HEK293 (cell line): ENCODE data around the gene PRR19.

Experiments
- CTCF ChIA-PET: fragments of 350-600 bp; formaldehyde crosslinking; extraction: SDS; loops from one replicate; lab custom pipeline; 2021; ENCODE audit warnings: antibody characterized with exemption; lab: Yijun Ruan, JAX
- POLR2A ChIA-PET: fragments of 300-600 bp; formaldehyde crosslinking; extraction: SDS; loops from one replicate; lab custom pipeline; 2020; ENCODE audit warnings: antibody characterized with exemption, inconsistent platforms; lab: Yijun Ruan, JAX
- H3K27ac ChIP-seq: fragments of 200-500 bp; sonication (Bioruptor generic); 2 replicates; pipeline ENCODE4 v1.5.1; 2014; ENCODE audit warnings: low read depth, low read length, control low read depth, inconsistent platforms; ENCODE audit errors: extremely low read depth
- H3K36me3 ChIP-seq, 2 experiments: fragments of 200-500 bp in 1 of 2; sonication (Bioruptor generic) in 1 of 2; 1 replicate in 1 of 2; 2 replicates in 1 of 2; pipeline ENCODE4 v1.5.1; 2014 to 2017; ENCODE audit warnings: inconsistent platforms in 2 of 2, low read length in 2 of 2; ENCODE audit not compliant: control insufficient read depth in 2 of 2, insufficient read depth in 1 of 2
- H3K4me1 ChIP-seq: fragments of 200-500 bp; sonication (Bioruptor generic); 2 replicates; pipeline ENCODE4 v1.5.1; 2014; ENCODE audit warnings: mild to moderate bottlenecking, low read length, inconsistent platforms; ENCODE audit not compliant: control insufficient read depth, insufficient read depth
- H3K4me3 ChIP-seq: 2 replicates; pipeline ENCODE4 v1.5.1; 2011; ENCODE audit warnings: low read depth, mild to moderate bottlenecking, control low read depth, low read length, moderate library complexity
- H3K9me3 ChIP-seq: fragments of 200-500 bp; sonication (Bioruptor generic); 2 replicates; pipeline ENCODE4 v1.5.1; 2014; ENCODE audit warnings: low read depth, low read length, inconsistent platforms; ENCODE audit not compliant: control insufficient read depth, insufficient read depth
- AEBP2 ChIP-seq: fragments of 450-650 bp; formaldehyde crosslinking; IDR thresholded peaks from 2 replicates; pipeline ENCODE4 v1.5.1; 2016; ENCODE audit warnings: missing biosample characterization, missing genetic modification characterization, borderline replicate concordance
- IKZF3 ChIP-seq: fragments of 450-650 bp; IDR thresholded peaks from 2 replicates; pipeline ENCODE4 v1.5.0; 2018; ENCODE audit warnings: missing biosample characterization, mild to moderate bottlenecking, missing genetic modification characterization, moderate library complexity
- KLF1 ChIP-seq: fragments of 450-650 bp; formaldehyde crosslinking; IDR thresholded peaks from 2 replicates; pipeline ENCODE4 v1.5.1; 2016; ENCODE audit warnings: missing biosample characterization, missing genetic modification characterization
- KLF16 ChIP-seq: fragments of 450-650 bp; formaldehyde crosslinking; IDR thresholded peaks from 2 replicates; pipeline ENCODE4 v1.5.1; 2017; ENCODE audit warnings: missing biosample characterization, missing genetic modification characterization
- MEIS1 ChIP-seq: sonication (generic); formaldehyde crosslinking; IDR thresholded peaks from 2 replicates; pipeline ENCODE4 v1.8.1; 2022; ENCODE audit warnings: missing genetic modification reagents, mild to moderate bottlenecking, borderline replicate concordance
- PRDM10 ChIP-seq: fragments of 450-650 bp; formaldehyde crosslinking; IDR thresholded peaks from 2 replicates; pipeline ENCODE4 v1.5.1; 2016; ENCODE audit warnings: missing biosample characterization, missing genetic modification characterization
- SALL2 ChIP-seq: fragments of 450-650 bp; formaldehyde crosslinking; IDR thresholded peaks from 2 replicates; pipeline ENCODE4 v1.5.0; 2017; ENCODE audit warnings: missing biosample characterization, mild to moderate bottlenecking, missing genetic modification characterization, borderline replicate concordance
- ZBTB17 ChIP-seq: fragments of 450-650 bp; formaldehyde crosslinking; IDR thresholded peaks from 2 replicates; pipeline ENCODE4 v1.5.1; 2016; ENCODE audit warnings: missing biosample characterization, missing genetic modification characterization
- ZBTB48 ChIP-seq: fragments of 450-650 bp; formaldehyde crosslinking; IDR thresholded peaks from 2 replicates; pipeline ENCODE4 v1.5.1; 2016; ENCODE audit warnings: missing biosample characterization, missing genetic modification characterization
- ZNF133 ChIP-seq: fragments of 450-650 bp; formaldehyde crosslinking; IDR thresholded peaks from 2 replicates; pipeline ENCODE4 v1.5.1; 2016; ENCODE audit warnings: missing biosample characterization, missing genetic modification characterization
- ZNF302 ChIP-seq: fragments of 450-650 bp; formaldehyde crosslinking; IDR thresholded peaks from 2 replicates; pipeline ENCODE4 v1.5.1; 2016; ENCODE audit warnings: missing biosample characterization, missing genetic modification characterization, low read depth
- ZNF366 ChIP-seq: fragments of 450-650 bp; formaldehyde crosslinking; conservative IDR thresholded peaks from 2 replicates; pipeline ENCODE4 v1.5.1; 2016; ENCODE audit warnings: missing biosample characterization, missing genetic modification characterization
- ZNF398 ChIP-seq: fragments of 450-650 bp; formaldehyde crosslinking; IDR thresholded peaks from 2 replicates; pipeline ENCODE4 v1.5.1; 2017; ENCODE audit warnings: missing biosample characterization, missing genetic modification characterization
- ZNF513 ChIP-seq: fragments of 450-650 bp; IDR thresholded peaks from 2 replicates; pipeline ENCODE4 v1.5.1; 2018; ENCODE audit warnings: missing biosample characterization, missing genetic modification characterization
- ZNF549 ChIP-seq: fragments of 450-650 bp; IDR thresholded peaks from 2 replicates; pipeline ENCODE4 v1.5.1; 2018; ENCODE audit warnings: missing biosample characterization, missing genetic modification characterization, mild to moderate bottlenecking, inconsistent platforms, moderate library complexity
- ZNF558 ChIP-seq: fragments of 450-650 bp; formaldehyde crosslinking; IDR thresholded peaks from 2 replicates; pipeline ENCODE4 v1.5.1; 2016; ENCODE audit warnings: missing biosample characterization, missing genetic modification characterization
- ZNF600 ChIP-seq: fragments of 450-650 bp; formaldehyde crosslinking; IDR thresholded peaks from 2 replicates; pipeline ENCODE4 v1.5.1; 2016; ENCODE audit warnings: missing biosample characterization, missing genetic modification characterization
- ZNF610 ChIP-seq: fragments of 450-650 bp; formaldehyde crosslinking; IDR thresholded peaks from 2 replicates; pipeline ENCODE4 v1.5.1; 2016; ENCODE audit warnings: missing biosample characterization, missing genetic modification characterization, borderline replicate concordance
- ZNF621 ChIP-seq: fragments of 450-650 bp; formaldehyde crosslinking; IDR thresholded peaks from 2 replicates; pipeline ENCODE4 v1.5.1; 2017; ENCODE audit warnings: missing biosample characterization, missing genetic modification characterization
- ZNF843 ChIP-seq: fragments of 450-650 bp; formaldehyde crosslinking; IDR thresholded peaks from 2 replicates; pipeline ENCODE4 v1.5.1; 2016; ENCODE audit warnings: missing biosample characterization, missing genetic modification characterization
- ZSCAN4 ChIP-seq: fragments of 450-650 bp; formaldehyde crosslinking; IDR thresholded peaks from 2 replicates; pipeline ENCODE4 v1.5.1; 2017; ENCODE audit warnings: missing biosample characterization, missing genetic modification characterization

The PRR19 gene

GRCh38 chr19:42313840-42314755 is 12.2 kb downstream of the PRR19 start:
- POLR2A ChIA-PET: interaction anchor here (0.6 to 0.8 kb wide), 2 partner anchors 14 to 35 kb away, joined by 3 read pairs; no protein-coding TSS in a partner anchor
- peak; percentile 51; the same call in 1 of the 2 replicates for TF ChIP-seq ZNF398 (tag by site-specific recombination)
- 0 out of 2 replicates have a peak, but pooled peaks have one; percentile 3 for TF ChIP-seq ZNF843
- peak; percentile 13; the same call in 1 of the 2 replicates for TF ChIP-seq ZBTB48
- no peak for TF ChIP-seq ZNF133
- 0 out of 2 replicates have a peak, but pooled peaks have one; percentile 11 for TF ChIP-seq ZNF600 (tag by site-specific recombination)
- TF ChIP-seq ZNF549 (tag by site-specific recombination): no peak
- TF ChIP-seq IKZF3: peak; percentile 67
- no peak for TF ChIP-seq ZSCAN4 (tag by site-specific recombination)
- 0 out of 2 replicates have a peak, but pooled peaks have one; percentile 6 for TF ChIP-seq KLF1 (tag by site-specific recombination)
- 0 out of 2 replicates have a peak, but pooled peaks have one; percentile 22 for TF ChIP-seq SALL2 (tag by site-specific recombination)
- TF ChIP-seq KLF16 (tag by site-specific recombination): peak; percentile 2; the same call in 1 of the 2 replicates
- peak; percentile 68 for TF ChIP-seq ZNF366
- TF ChIP-seq AEBP2 (tag by site-specific recombination): no peak
- peak; percentile 7; the same call in 1 of the 2 replicates for TF ChIP-seq ZBTB17 (tag by site-specific recombination)
- Histone ChIP-seq H3K36me3 (no peaks in the 10 kb centered on the region), H3K27ac (no peak overlapping the region), H3K4me1 (no peaks in the 10 kb centered on the region; the same call in 1 of the 2 replicates), H3K9me3 (no peaks in the 10 kb centered on the region), H3K4me3 (no peak overlapping the region)
- CTCF ChIA-PET: interaction anchor here (0.6 to 0.9 kb wide), 4 partner anchors 18 to 126 kb away, joined by 3 to 6 read pairs (median 3); no protein-coding TSS in a partner anchor

GRCh38 chr19:42315024-42315423 is 13.1 kb downstream of the PRR19 start:
- Histone ChIP-seq H3K4me1 (no peaks in the 10 kb centered on the region; the same call in 1 of the 2 replicates), H3K36me3 (no peaks in the 10 kb centered on the region; a peak in 1 of 3 replicates)
- POLR2A ChIA-PET: interaction anchor here (0.6 to 2.0 kb wide), 2 partner anchors 72 to 455 kb away, joined by 4 to 7 read pairs; no protein-coding TSS in a partner anchor
- TF ChIP-seq ZNF302 (tag by site-specific recombination) (no peak), ZNF610 (tag by site-specific recombination) (no peak), ZNF621 (no peak), MEIS1 (CRISPR knock-in tag) (no peak), PRDM10 (tag by site-specific recombination) (no peak), ZNF558 (no peak), ZNF513 (tag by site-specific recombination) (peak; percentile 95)
- TF ChIP-seq, all 188 proteins: peak for 1
- H3K4me3 ChIP-seq: no peak overlapping the region
- no peak overlapping the region for H3K27ac ChIP-seq
- H3K9me3 ChIP-seq: no peaks in the 10 kb centered on the region
- CTCF ChIA-PET: interaction anchor here (0.6 to 0.9 kb wide), 3 partner anchors 19 to 1258 kb away, joined by 3 to 6 read pairs (median 3); no protein-coding TSS in a partner anchor
